ENCODE data around the gene WDR36.

DNA sequence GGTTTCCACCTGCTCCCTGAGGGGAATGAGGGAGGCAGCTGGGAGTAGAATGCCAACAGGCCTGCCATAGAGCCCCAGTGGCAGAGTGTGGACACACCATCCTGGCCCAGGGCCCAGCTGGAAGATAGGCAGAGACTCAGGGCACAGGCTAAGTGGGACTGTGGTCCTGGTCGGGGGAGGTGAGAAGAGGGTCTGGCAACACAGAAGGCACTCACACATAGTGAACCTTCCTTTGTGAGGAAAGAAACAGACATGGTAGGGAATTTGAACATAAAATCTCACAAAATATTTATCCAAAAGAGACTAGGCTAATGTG lies 41.2 kb downstream of the WDR36 start:
- no peak for TF ChIP-seq EP300 (IDR thresholded peaks at IDR 0.05; ENCODE audit: borderline replicate concordance)
- no peak for TF ChIP-seq TAF1 (IDR thresholded peaks at IDR 0.05; ENCODE audit: low read depth)
- no peak for TF ChIP-seq USF1 (IDR thresholded peaks at IDR 0.05)
- no peak for TF ChIP-seq ZBTB7A (IDR thresholded peaks at IDR 0.05; ENCODE audit: low read depth)
- TF ChIP-seq TCF12 (IDR thresholded peaks at IDR 0.05; ENCODE audit: low read depth), result no peak
- TF ChIP-seq MAX (IDR thresholded peaks at IDR 0.05), result no peak

Measured in Ishikawa (cell line).